ENCODE measurements around the gene ADAM12. TPM values are rescaled to one million over a fixed set of nuclear protein-coding genes. Genes with fewer than 3 reads are reported as not detected.

The ADAM12 gene
- total RNA-seq, 1 donor from 2014 or later = 100 TPM

- no peak overlapping the region for H3K27ac Mint-ChIP-seq (ENCODE audit: unreplicated experiment)
- peaks cover 4% of the 10 kb centered on the region for H3K9me3 Mint-ChIP-seq (ENCODE audit: unreplicated experiment)
- peaks cover 69% of the 10 kb centered on the region for H3K79me2 ChIP-seq (ENCODE audit: insufficient read depth, low read length)
Measured at GRCh38 chr10:126209451-126209850, 178.8 kb downstream of the ADAM12 start.

DNA sequence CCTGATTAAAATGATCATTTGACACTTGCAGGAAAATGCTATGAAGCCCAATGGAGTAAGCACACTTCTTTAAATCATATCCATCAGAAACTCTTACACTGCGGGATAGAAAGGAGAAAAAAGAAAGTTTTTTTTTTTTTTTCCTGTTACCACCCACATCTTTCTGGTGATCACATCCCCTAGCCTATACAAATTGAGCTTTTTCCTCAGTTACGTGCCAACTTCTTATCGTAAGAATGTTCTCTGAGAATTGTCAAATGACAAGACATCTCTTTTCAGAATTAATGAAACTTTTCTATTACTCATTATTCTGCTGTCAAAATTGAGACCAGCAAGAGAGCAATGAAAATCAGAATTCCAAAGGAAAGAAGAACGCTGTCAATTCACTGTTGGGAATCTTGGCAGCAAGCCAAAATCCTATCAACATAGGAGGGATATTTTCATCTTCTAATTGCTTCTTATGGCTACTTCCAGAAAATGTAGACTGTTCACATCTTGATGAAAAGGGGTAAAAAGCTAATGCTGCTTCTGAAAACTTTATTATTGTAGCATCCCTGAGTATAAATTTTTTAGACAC lies 179.5 kb downstream of the ADAM12 start:
- Histone ChIP-seq H2AFZ (ENCODE audit: low read depth, low read length) (no peak overlapping the region), H3K4me1 (ENCODE audit: insufficient read depth, low read length) (peaks cover 40% of the 10 kb centered on the region), H3K4me3 (ENCODE audit: insufficient read depth, low read depth, low read length) (no peak overlapping the region), H3K36me3 (ENCODE audit: insufficient read depth, low read length) (no peaks in the 10 kb centered on the region), H3K9me3 (ENCODE audit: insufficient read depth, low read depth, low read length) (no peaks in the 10 kb centered on the region), H3K9ac (ENCODE audit: low read length) (no peak overlapping the region), H3K27ac (ENCODE audit: low read depth, low read length) (peak overlapping the region; percentile 22), H4K20me1 (ENCODE audit: insufficient read depth, low read length) (no peaks in the 10 kb centered on the region), H3K79me2 (ENCODE audit: insufficient read depth, low read length) (peaks cover 66% of the 10 kb centered on the region), H3K4me2 (ENCODE audit: low read length) (no peak overlapping the region), H3K27me3 (ENCODE audit: insufficient read depth, low read length) (no peaks in the 10 kb centered on the region)
- H3K36me3 Mint-ChIP-seq (ENCODE audit: low read depth, unreplicated experiment) = peaks cover 22% of the 10 kb centered on the region
- H3K4me1 Mint-ChIP-seq (ENCODE audit: low read depth, unreplicated experiment) = peaks cover 39% of the 10 kb centered on the region
- H3K27me3 Mint-ChIP-seq (ENCODE audit: low read depth, unreplicated experiment) = no peaks in the 10 kb centered on the region
- no peak overlapping the region for H3K27ac Mint-ChIP-seq (ENCODE audit: unreplicated experiment)
- DNase-seq (ENCODE audit: low read depth) = peak; percentile 69
- H3K9me3 Mint-ChIP-seq (ENCODE audit: unreplicated experiment) = peaks cover 4% of the 10 kb centered on the region
- peak; percentile 52 for FAIRE-seq
- TF ChIP-seq CTCF (IDR thresholded peaks at IDR 0.05; ENCODE audit: insufficient read depth, low read depth, low read length) = no peak
- no peak for TF ChIP-seq EZH2 (IDR thresholded peaks at IDR 0.05; ENCODE audit: insufficient read depth, low read length)
- H3K4me3 Mint-ChIP-seq (ENCODE audit: unreplicated experiment) = no peak overlapping the region

More at GRCh38 chr10:126209451-126209850, 178.8 kb downstream of the ADAM12 start:
- H3K27me3 Mint-ChIP-seq (ENCODE audit: low read depth, unreplicated experiment) = no peaks in the 10 kb centered on the region
- H3K9me3 ChIP-seq (ENCODE audit: insufficient read depth, low read depth, low read length) = no peaks in the 10 kb centered on the region
- H3K4me3 Mint-ChIP-seq (ENCODE audit: unreplicated experiment) = no peak overlapping the region
- H3K4me3 ChIP-seq (ENCODE audit: insufficient read depth, low read depth, low read length) = no peak overlapping the region
- H3K4me1 ChIP-seq (ENCODE audit: insufficient read depth, low read length) = peaks cover 40% of the 10 kb centered on the region
- H3K27me3 ChIP-seq (ENCODE audit: insufficient read depth, low read length) = no peaks in the 10 kb centered on the region
- H3K4me1 Mint-ChIP-seq (ENCODE audit: low read depth, unreplicated experiment) = peaks cover 45% of the 10 kb centered on the region
- no peaks in the 10 kb centered on the region for H4K20me1 ChIP-seq (ENCODE audit: insufficient read depth, low read length)
- no peaks in the 10 kb centered on the region for H3K36me3 ChIP-seq (ENCODE audit: insufficient read depth, low read length)
- TF ChIP-seq CTCF (IDR thresholded peaks at IDR 0.05; ENCODE audit: insufficient read depth, low read depth, low read length) = no peak
- no peak for TF ChIP-seq EZH2 (IDR thresholded peaks at IDR 0.05; ENCODE audit: insufficient read depth, low read length)
- FAIRE-seq = no peak
- no peak overlapping the region for H2AFZ ChIP-seq (ENCODE audit: low read depth, low read length)
- DNase-seq (ENCODE audit: low read depth) = no peak
- H3K27ac ChIP-seq (ENCODE audit: low read depth, low read length) = peak overlapping the region; percentile 28
- peak overlapping the region; percentile 11 for H3K9ac ChIP-seq (ENCODE audit: low read length)
- peaks cover 23% of the 10 kb centered on the region for H3K36me3 Mint-ChIP-seq (ENCODE audit: low read depth, unreplicated experiment)
- H3K4me2 ChIP-seq (ENCODE audit: low read length) = no peak overlapping the region

DNA sequence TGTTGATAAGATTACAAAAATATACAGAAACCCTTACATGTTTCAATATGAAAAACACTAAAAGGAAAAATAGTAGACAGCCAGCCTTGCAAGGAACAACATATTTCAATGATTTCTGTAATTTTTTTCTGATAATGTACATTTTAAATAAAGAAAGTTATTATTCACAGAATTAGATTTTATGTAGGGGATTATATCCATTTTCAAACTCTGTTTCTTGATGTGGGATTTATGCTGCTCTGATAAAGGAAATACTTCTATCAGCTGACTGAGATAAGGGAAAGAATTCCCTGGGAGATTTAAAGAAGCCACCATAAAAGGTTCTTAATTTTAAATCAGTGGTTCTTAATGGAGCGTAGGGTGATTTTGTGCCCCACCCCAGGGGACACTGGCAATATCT lies 180.4 kb downstream of the ADAM12 start:
- Mint-ChIP-seq H3K27ac (ENCODE audit: unreplicated experiment) (no peak overlapping the region), H3K27me3 (ENCODE audit: low read depth, unreplicated experiment) (no peaks in the 10 kb centered on the region), H3K4me1 (ENCODE audit: low read depth, unreplicated experiment) (peaks cover 35% of the 10 kb centered on the region), H3K9me3 (ENCODE audit: unreplicated experiment) (peaks cover 4% of the 10 kb centered on the region), H3K4me3 (ENCODE audit: unreplicated experiment) (no peak overlapping the region), H3K36me3 (ENCODE audit: low read depth, unreplicated experiment) (peaks cover 22% of the 10 kb centered on the region)
- Histone ChIP-seq H3K4me1 (ENCODE audit: insufficient read depth, low read length) (peaks cover 37% of the 10 kb centered on the region), H3K9ac (ENCODE audit: low read length) (peak overlapping the region; percentile 17), H3K4me3 (ENCODE audit: insufficient read depth, low read depth, low read length) (no peak overlapping the region), H3K9me3 (ENCODE audit: insufficient read depth, low read depth, low read length) (no peaks in the 10 kb centered on the region), H3K4me2 (ENCODE audit: low read length) (peak overlapping the region; percentile 14), H3K79me2 (ENCODE audit: insufficient read depth, low read length) (peaks cover 63% of the 10 kb centered on the region), H2AFZ (ENCODE audit: low read depth, low read length) (no peak overlapping the region), H3K36me3 (ENCODE audit: insufficient read depth, low read length) (no peaks in the 10 kb centered on the region), H3K27me3 (ENCODE audit: insufficient read depth, low read length) (no peaks in the 10 kb centered on the region), H3K27ac (ENCODE audit: low read depth, low read length) (peak overlapping the region; percentile 38), H4K20me1 (ENCODE audit: insufficient read depth, low read length) (no peaks in the 10 kb centered on the region)
- DNase-seq (ENCODE audit: low read depth) (no peak), FAIRE-seq (no peak)
- TF ChIP-seq CTCF (IDR thresholded peaks at IDR 0.05; ENCODE audit: insufficient read depth, low read depth, low read length) (no peak), EZH2 (IDR thresholded peaks at IDR 0.05; ENCODE audit: insufficient read depth, low read length) (no peak)

Measured in astrocyte (in vitro differentiated cells and primary cell).